ENCODE measurements around the gene ARMC9.

The ARMC9 gene

DNA sequence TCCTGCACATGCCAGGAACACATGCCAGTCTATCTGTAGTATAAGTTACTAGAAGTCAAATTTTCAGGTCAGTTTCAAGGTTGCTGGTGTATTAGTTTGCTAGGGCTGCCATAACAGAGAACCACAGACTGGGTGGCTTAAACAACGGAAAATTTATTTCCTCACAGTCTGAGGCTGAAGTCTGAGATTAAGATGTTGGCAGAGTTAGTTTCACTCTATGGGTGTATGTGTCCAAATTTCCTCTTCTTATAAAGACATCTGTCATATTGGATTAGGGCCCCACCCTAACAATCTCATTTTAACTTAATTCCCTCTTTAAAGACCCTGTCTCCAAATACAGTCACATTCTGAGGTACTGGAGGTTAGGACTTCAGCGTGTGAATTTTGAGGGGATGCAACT lies 223.6 kb downstream of the ARMC9 start:
- no peak for DNase-seq (ENCODE audit: low spot score)

DNA sequence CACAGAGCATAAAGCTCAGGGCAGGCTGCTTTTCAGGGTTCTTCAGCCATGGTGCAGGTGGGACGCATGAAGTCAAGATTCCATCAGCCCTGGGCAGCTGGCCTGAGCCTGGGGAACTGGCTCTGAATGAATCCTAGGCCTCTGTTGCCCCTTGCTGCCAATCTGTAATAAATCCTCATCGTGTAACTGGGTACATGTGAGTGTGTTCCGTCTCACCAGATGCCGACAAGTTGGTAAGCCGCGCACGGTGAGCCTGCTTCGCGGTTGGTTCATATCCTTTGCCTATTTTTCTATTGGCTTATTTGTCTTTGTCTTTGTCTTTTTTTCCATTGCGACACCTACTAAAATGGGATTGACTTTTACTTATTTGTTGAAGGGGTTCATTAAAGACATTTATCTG lies 224.7 kb downstream of the ARMC9 start:
- DNase-seq (ENCODE audit: low spot score): no peak

Measured in D341Med (cell line).